Adrenal gland (tissue), 12 donors: ENCODE data around the gene ASTN2. TPM values are rescaled to one million over a fixed set of nuclear protein-coding genes. Genes with fewer than 3 reads are reported as not detected.
A peak's percentile ranks its signal among the peaks of the same experiment; 100 is the strongest.

ENCODE experiments used
- DNase-seq, 7 donors: peaks; one replicate each; pipeline ENCODE4 v3.0.0-alpha.2; 2019 to 2020
- H3K27ac ChIP-seq, 5 donors: fragments of 200-600 bp; sonication (generic) in 4 of 5; 1 replicate in 3 of 5; 2 replicates in 2 of 5; pipeline versions ENCODE4 v1.5.1 to v1.8.0; 2016 to 2020; ENCODE audit warnings: mild to moderate bottlenecking in 1 of 5
- H3K27me3 ChIP-seq: fragments of 200-600 bp; 2 replicates; pipeline ENCODE4 v1.8.0; 2021
- H3K36me3 ChIP-seq, 2 donors: fragments of 200-600 bp; replicated peaks in 1 of 2; 1 replicate in 1 of 2; 2 replicates in 1 of 2; pipeline versions ENCODE4 v1.5.1 to v1.8.0; 2018 to 2022
- H3K4me1 ChIP-seq, 2 donors: fragments of 200-600 bp; replicated peaks in 1 of 2; 1 replicate in 1 of 2; 2 replicates in 1 of 2; pipeline versions ENCODE4 v1.5.1 to v1.8.0; 2018 to 2021
- H3K4me3 ChIP-seq, 4 donors: fragments of 200-600 bp; sonication (generic) in 3 of 4; one replicate each; pipeline ENCODE4 v1.5.1; 2016 to 2018
- H3K9me3 ChIP-seq, 3 donors: fragments of 200-600 bp; sonication (generic) in 1 of 3; replicated peaks in 1 of 3; 1 replicate in 2 of 3; 2 replicates in 1 of 3; pipeline versions ENCODE4 v1.5.1 to v1.8.0; 2016 to 2021
- CTCF ChIP-seq, 6 experiments: fragments of 450-650 bp in 4 of 6; fragments of 200-600 bp in 2 of 6; sonication (generic) in 1 of 6; IDR thresholded peaks; 1 replicate in 5 of 6; 2 replicates in 1 of 6; pipeline versions ENCODE4 v1.5.1 to v1.8.0; 2016 to 2021; ENCODE audit warnings: antibody characterized with exemption in 6 of 6, mild to moderate bottlenecking in 2 of 6, moderate library complexity in 1 of 6
- POLR2A ChIP-seq, 2 donors: fragments of 450-650 bp; IDR thresholded peaks; one replicate each; pipeline ENCODE4 v1.6.1; 2017; ENCODE audit warnings: antibody characterized with exemption in 2 of 2, mild to moderate bottlenecking in 2 of 2, moderate library complexity in 1 of 2
- WGBS, 4 donors: extraction: QIAGEN DNeasy Blood & Tissue Kit in 2 of 4; methylation state at CpG; one replicate each; pipeline versions ENCODE4 v1.1.5 to v1.1.7; 2013 to 2017; 5-methylcytosine and 5-hydroxymethylcytosine counted together
- intact Hi-C, 2 donors: fragments of 100-400 bp; cut with DNase I; formaldehyde crosslinking; loops; one replicate each; pipeline versions ENCODE4 v1.14.1 to v1.15.0; 2022 to 2023
- polyA plus RNA-seq, 3 donors: library from polyadenylated mRNA; stranded (reverse); fragments of 200-250 nt in 2 of 3; fragments of 350-450 nt in 1 of 3; fragmentation: Illumina TruSeq in 1 of 3; extraction: RNeasy Lipid Tissue Mini Kit (QIAGEN cat#74804) in 1 of 3; gene quantifications; one replicate each; pipeline ENCODE4 v1.2.3, GENCODE V29; 2013 to 2014
- total RNA-seq, 9 donors: library from RNA; depleted of rRNA in 4 of 9; stranded (reverse); fragments of >200 nt in 4 of 9; fragments of 120-200 nt in 1 of 9; fragmentation: NEBNext Ultra II Directional in 1 of 9; extraction: Animal tissue kit (Norgen Biotek cat#: 25700) in 1 of 9; gene quantifications; one replicate each; pipeline versions ENCODE4 v1.1.0 to v1.2.4, GENCODE V29; 2013 to 2023
- donor health status: healthy with polysubstance abuse.
- donor health status: Bipolar disorder and iron deficiency.
- donor health status: DM: yes; HTN: yes; CAD: no.
- donor health status: DM: no; HTN: no; CAD: no.
- donor health status: DM: no; HTN: no; CAD: no.
- donor health status: DM: yes; HTN: yes; CAD: no.

Gene ASTN2
- total and polyA plus RNA-seq, 12 donors = 2.5 to 15.6 (median 6.8) TPM

- 54 to 69% (median 60%) methylated on average over 8 of the region's 8 CpGs for WGBS, 4 donors
- DNase-seq = no peak
- Histone ChIP-seq H3K4me1 (no peaks in the 10 kb centered on the region), H3K36me3 (no peaks in the 10 kb centered on the region), H3K4me3 (no peak overlapping the region), H3K27me3 (no peaks in the 10 kb centered on the region), H3K9me3 (no peaks in the 10 kb centered on the region), H3K27ac (no peak overlapping the region)
- TF ChIP-seq POLR2A (IDR thresholded peaks at IDR 0.05) (no peak), CTCF (IDR thresholded peaks at IDR 0.05) (no peak)
- intact Hi-C loops = no loop called here
Measured at GRCh38 chr9:117083559-117083958, 331.3 kb downstream of the ASTN2 start.

- no peak for DNase-seq
- Histone ChIP-seq H3K4me1 (no peaks in the 10 kb centered on the region), H3K36me3 (no peaks in the 10 kb centered on the region), H3K4me3 (no peak overlapping the region), H3K27ac (no peak overlapping the region), H3K9me3 (no peaks in the 10 kb centered on the region), H3K27me3 (no peaks in the 10 kb centered on the region)
- intact Hi-C loops = no loop called here
- TF ChIP-seq POLR2A (IDR thresholded peaks at IDR 0.05) (no peak), CTCF (IDR thresholded peaks at IDR 0.05) (no peak)
- WGBS, 4 donors = 8 to 23% (median 22%) methylated on average over 5 of the region's 5 CpGs
Measured at GRCh38 chr9:117081641-117082317, 333.1 kb downstream of the ASTN2 start.

GRCh38 chr9:117080765-117081390 is 334.0 kb downstream of the ASTN2 start:
- no peaks in the 10 kb centered on the region for H3K4me1 ChIP-seq
- WGBS, 4 donors = 33 to 72% (median 57%) methylated on average over 2 of the region's 2 CpGs
- H3K4me3 ChIP-seq = no peak overlapping the region
- intact Hi-C loops = no loop called here
- H3K9me3 ChIP-seq = no peaks in the 10 kb centered on the region
- H3K36me3 ChIP-seq = no peaks in the 10 kb centered on the region
- no peak overlapping the region for H3K27ac ChIP-seq
- peak in 1 of 7 donors; percentile 57 for DNase-seq
- no peaks in the 10 kb centered on the region for H3K27me3 ChIP-seq
- TF ChIP-seq POLR2A (IDR thresholded peaks at IDR 0.05) (no peak), CTCF (IDR thresholded peaks at IDR 0.05) (no peak)

GRCh38 chr9:117076571-117077290 is 338.1 kb downstream of the ASTN2 start:
- intact Hi-C loops = no loop called here
- H3K9me3 ChIP-seq = no peaks in the 10 kb centered on the region

More at GRCh38 chr9:117076571-117077290, 338.1 kb downstream of the ASTN2 start:
- DNase-seq = peak in 1 of 7 donors; percentile 78
- TF ChIP-seq POLR2A (IDR thresholded peaks at IDR 0.05) (no peak), CTCF (IDR thresholded peaks at IDR 0.05) (no peak)
- H3K36me3 ChIP-seq = no peaks in the 10 kb centered on the region
- 48 to 75% (median 62%) methylated on average over 8 of the region's 8 CpGs for WGBS, 4 donors
- no peak overlapping the region for H3K4me3 ChIP-seq
- no peak overlapping the region for H3K27ac ChIP-seq
- no peaks in the 10 kb centered on the region for H3K27me3 ChIP-seq
- H3K4me1 ChIP-seq = no peaks in the 10 kb centered on the region
